Endothelial cell of hepatic sinusoid (primary cell): Measurements from ENCODE around the gene COL4A2.
"Not testable (repeated sequence)": the region's sequence is repeated elsewhere in the genome, so short reads cannot be mapped to it uniquely, and the experiment has no call there.

ENCODE experiments used
- in situ Hi-C: cut with HindIII; loops from 2 replicates; pipeline ENCODE4 v1.10.0; 2017; ENCODE audit warnings: low sequenced_read_pairs

COL4A2 gene

GRCh38 chr13:110374431-110375370, 67.6 kb downstream of the COL4A2 start:
- in situ Hi-C loops = no loop called here

- in situ Hi-C loops = no loop called here
Observed at GRCh38 chr13:110376120-110376519, 69.0 kb downstream of the COL4A2 start.

GRCh38 chr13:110377178-110377825, 70.2 kb downstream of the COL4A2 start:
- in situ Hi-C loops = no loop called here

- in situ Hi-C loops = no loop called here
Observed at GRCh38 chr13:110377826-110378201, 70.7 kb downstream of the COL4A2 start.

- in situ Hi-C loops = no loop called here
Observed at GRCh38 chr13:110379358-110379757, 72.3 kb downstream of the COL4A2 start.

GRCh38 chr13:110379905-110380341, 72.8 kb downstream of the COL4A2 start:
- in situ Hi-C loops = no loop called here

GRCh38 chr13:110380359-110381028, 73.4 kb downstream of the COL4A2 start:
- in situ Hi-C loops = no loop called here

- in situ Hi-C loops = no loop called here
Observed at GRCh38 chr13:110381029-110381360, 73.9 kb downstream of the COL4A2 start.

GRCh38 chr13:110382229-110382628, 75.1 kb downstream of the COL4A2 start:
- in situ Hi-C loops = no loop called here

GRCh38 chr13:110382830-110383229, 75.7 kb downstream of the COL4A2 start:
- in situ Hi-C loops = no loop called here

GRCh38 chr13:110387451-110388107, 80.5 kb downstream of the COL4A2 start:
- in situ Hi-C loops = no loop called here

GRCh38 chr13:110388108-110388943, 81.2 kb downstream of the COL4A2 start:
- in situ Hi-C loops = no loop called here

- in situ Hi-C loops = no loop called here
Observed at GRCh38 chr13:110390567-110390966, 83.5 kb downstream of the COL4A2 start.

- in situ Hi-C loops = no loop called here
Observed at GRCh38 chr13:110391273-110391672, 84.2 kb downstream of the COL4A2 start.

- in situ Hi-C loops = no loop called here
Observed at GRCh38 chr13:110392510-110393240, 85.6 kb downstream of the COL4A2 start.

GRCh38 chr13:110393761-110394160, 86.7 kb downstream of the COL4A2 start:
- in situ Hi-C loops = no loop called here

GRCh38 chr13:110394371-110394841, 87.3 kb downstream of the COL4A2 start:
- in situ Hi-C loops = no loop called here

- in situ Hi-C loops = not testable (repeated sequence)
Observed at GRCh38 chr13:110395616-110396015, 88.5 kb downstream of the COL4A2 start.

GRCh38 chr13:110396476-110396875, 89.4 kb downstream of the COL4A2 start:
- in situ Hi-C loops = no loop called here
